Measurements from ENCODE around the gene ZNF566.
"Not testable (repeated sequence)": the region's sequence is repeated elsewhere in the genome, so short reads cannot be mapped to it uniquely, and the experiment has no call there.

The ZNF566 gene

GRCh38 chr19:36489118-36489919 lies at the start of gene ZNF566:
ZNF566 (minus strand) TSS chr19:36489561; CDS start chr19:36476557, 13,004 bp downstream.
- peak within 1 kb of the TSS; percentile 100 for H3K27ac Mint-ChIP-seq
- H3K4me3 Mint-ChIP-seq: peak within 1 kb of the TSS; percentile 96
- H3K9me3 Mint-ChIP-seq: peaks cover 11% of the 10 kb centered on the region
- no peaks in the 10 kb centered on the region for H3K27me3 Mint-ChIP-seq
- H3K36me3 Mint-ChIP-seq: peaks cover 17% of the 10 kb centered on the region
- peaks cover 35% of the 10 kb centered on the region for H3K4me1 Mint-ChIP-seq

- Mint-ChIP-seq H3K9me3 (peaks cover 12% of the 10 kb centered on the region), H3K27me3 (no peaks in the 10 kb centered on the region), H3K36me3 (peaks cover 47% of the 10 kb centered on the region), H3K4me1 (peaks cover 23% of the 10 kb centered on the region), H3K4me3 (peak overlapping the region; percentile 100), H3K27ac (peak overlapping the region; percentile 90)
These were observed 39.7 kb upstream of the ZNF566 start for GRCh38 chr19:36528921-36529518.

DNA sequence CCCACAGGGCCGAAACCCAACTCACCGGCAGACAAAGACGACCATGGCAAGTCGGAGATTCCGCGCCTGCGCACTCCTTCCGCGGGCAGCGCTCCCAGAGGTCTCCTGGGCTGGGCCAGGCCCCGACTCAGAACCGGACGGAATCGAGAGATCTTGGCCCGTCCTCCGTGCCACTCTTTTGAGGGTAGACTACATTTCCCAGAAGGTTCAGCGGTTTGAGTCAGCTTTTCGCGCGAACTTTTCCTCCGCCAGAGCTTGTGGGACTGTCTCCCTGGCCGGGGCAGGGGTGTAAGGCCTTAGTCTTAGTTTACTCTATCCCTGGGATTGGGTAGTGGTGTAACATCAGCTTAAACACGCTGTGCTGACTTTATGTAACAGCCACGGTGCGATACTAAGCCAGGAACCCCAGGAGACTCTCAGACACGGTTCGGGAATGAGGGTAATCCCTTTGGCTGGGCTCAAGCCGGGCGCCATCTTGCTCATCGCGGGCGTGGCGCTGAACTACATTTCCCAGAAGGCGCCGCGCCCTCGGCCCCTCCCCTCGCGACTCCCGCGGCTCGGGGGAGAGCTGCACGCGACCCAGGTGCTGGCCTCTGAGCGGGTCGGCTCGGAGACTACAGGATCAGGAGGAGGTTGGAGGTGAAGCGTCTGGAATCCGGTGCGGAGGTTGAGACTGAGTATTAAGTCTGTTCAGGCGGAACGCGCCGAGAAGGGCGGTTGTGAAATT lies 39.0 kb upstream of the ZNF566 start, which contains the start of gene ZNF260:
Gene ZNF260, minus strand, starts transcription at position 78 of the 727 bp plus-strand sequence. CDS start 13,033 bp downstream, outside the sequence.
- H3K4me1 Mint-ChIP-seq: peaks cover 23% of the 10 kb centered on the region
- no peaks in the 10 kb centered on the region for H3K27me3 Mint-ChIP-seq
- peak within 1 kb of the TSS; percentile 100 for H3K4me3 Mint-ChIP-seq
- peaks cover 12% of the 10 kb centered on the region for H3K9me3 Mint-ChIP-seq
- H3K36me3 Mint-ChIP-seq: peaks cover 44% of the 10 kb centered on the region
- peak within 1 kb of the TSS; percentile 90 for H3K27ac Mint-ChIP-seq

DNA sequence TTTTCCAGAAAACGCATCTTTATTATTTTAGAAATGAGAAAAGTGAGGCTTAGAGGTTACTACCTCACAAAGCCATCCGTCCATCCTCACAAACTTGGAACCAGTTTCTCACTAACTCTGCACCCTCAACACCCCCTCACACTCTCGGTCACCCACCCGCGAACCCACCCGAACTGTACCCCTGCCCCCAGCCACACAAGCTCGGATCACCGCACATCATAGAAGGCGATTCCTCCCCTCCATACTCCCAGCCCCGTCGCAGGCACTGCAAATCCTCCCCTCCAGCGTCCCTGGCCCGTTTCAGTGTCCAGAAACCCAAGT lies 38.5 kb upstream of the ZNF566 start:
- Mint-ChIP-seq H3K36me3 (peaks cover 45% of the 10 kb centered on the region), H3K9me3 (peaks cover 17% of the 10 kb centered on the region), H3K27ac (peak overlapping the region; percentile 90), H3K4me3 (peak overlapping the region; percentile 100), H3K4me1 (peaks cover 27% of the 10 kb centered on the region), H3K27me3 (no peaks in the 10 kb centered on the region)

DNA sequence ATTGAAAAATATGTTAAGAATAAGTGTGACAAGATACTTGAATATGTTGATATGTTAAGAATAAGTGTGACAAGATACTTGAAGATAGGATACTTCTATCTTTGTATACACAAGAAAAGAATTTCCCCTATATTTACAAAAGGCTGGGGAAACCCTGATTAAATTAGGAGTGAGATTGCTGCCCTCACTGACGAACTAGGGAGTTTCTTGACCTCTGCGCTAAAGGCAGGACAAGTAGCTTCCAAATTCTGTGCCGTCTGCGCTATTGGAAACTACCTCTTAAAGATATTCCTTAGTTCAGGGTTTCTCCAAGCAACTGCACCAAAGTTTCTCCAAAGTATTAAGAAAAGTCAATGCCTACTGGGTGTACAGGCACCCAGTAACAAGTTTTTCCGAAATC lies 38.0 kb upstream of the ZNF566 start:
- H3K4me3 Mint-ChIP-seq: peak overlapping the region; percentile 100
- no peaks in the 10 kb centered on the region for H3K27me3 Mint-ChIP-seq
- peaks cover 19% of the 10 kb centered on the region for H3K9me3 Mint-ChIP-seq
- H3K27ac Mint-ChIP-seq: no peak overlapping the region
- H3K36me3 Mint-ChIP-seq: peaks cover 49% of the 10 kb centered on the region
- H3K4me1 Mint-ChIP-seq: peaks cover 29% of the 10 kb centered on the region

GRCh38 chr19:36526581-36526980 lies 37.2 kb upstream of the ZNF566 start:
- Mint-ChIP-seq H3K27ac (no peak overlapping the region), H3K9me3 (peaks cover 19% of the 10 kb centered on the region), H3K4me1 (peaks cover 29% of the 10 kb centered on the region), H3K27me3 (no peaks in the 10 kb centered on the region), H3K4me3 (peak overlapping the region; percentile 81), H3K36me3 (peaks cover 47% of the 10 kb centered on the region)

DNA sequence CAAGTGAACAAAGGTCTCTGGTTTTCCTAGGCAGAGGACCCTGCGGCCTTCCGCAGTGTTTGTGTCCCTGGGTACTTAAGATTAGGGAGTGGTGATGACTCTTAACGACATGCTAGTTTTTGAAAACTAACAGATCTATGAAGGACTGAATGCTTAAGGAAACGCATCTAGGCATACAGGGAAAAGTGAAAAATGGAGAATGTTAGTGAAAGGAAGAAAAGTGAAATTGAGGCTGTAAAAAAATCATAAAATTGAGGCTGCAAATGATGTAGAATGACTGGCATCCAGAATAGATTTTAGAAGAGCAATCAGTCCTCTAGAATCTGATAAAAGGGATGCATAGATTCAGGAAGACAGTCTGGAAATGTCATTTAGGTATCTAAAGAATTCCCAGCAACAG lies 35.3 kb upstream of the ZNF566 start:
- Mint-ChIP-seq H3K27me3 (no peaks in the 10 kb centered on the region), H3K36me3 (peaks cover 53% of the 10 kb centered on the region), H3K4me3 (no peak overlapping the region), H3K27ac (no peak overlapping the region), H3K4me1 (peaks cover 29% of the 10 kb centered on the region), H3K9me3 (peaks cover 19% of the 10 kb centered on the region)

GRCh38 chr19:36514012-36514612 lies 24.8 kb upstream of the ZNF566 start:
- Mint-ChIP-seq H3K4me3 (no peak overlapping the region), H3K36me3 (peaks cover 55% of the 10 kb centered on the region), H3K27me3 (no peaks in the 10 kb centered on the region), H3K27ac (no peak overlapping the region), H3K4me1 (no peaks in the 10 kb centered on the region), H3K9me3 (peaks cover 22% of the 10 kb centered on the region)

DNA sequence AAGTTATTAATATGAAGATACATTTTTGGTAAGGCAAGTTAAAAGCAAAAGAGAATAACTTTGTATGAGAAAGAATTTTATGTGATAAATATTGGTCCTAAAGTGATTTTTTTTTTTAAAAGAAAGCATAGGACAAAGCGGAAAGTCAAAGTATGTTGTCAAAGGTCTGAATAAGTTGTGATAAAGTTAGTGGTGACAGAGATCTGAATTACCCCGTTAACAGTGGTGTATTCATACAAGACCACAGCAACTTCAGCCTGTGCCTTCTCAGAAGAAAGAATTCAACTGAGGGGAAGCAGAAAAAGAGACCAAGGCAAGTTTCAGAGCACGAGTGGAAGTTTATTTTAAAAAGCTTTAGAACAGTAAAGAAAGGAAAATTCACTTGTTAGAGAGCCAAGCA lies 19.0 kb upstream of the ZNF566 start:
- H3K4me3 Mint-ChIP-seq: no peak overlapping the region
- H3K4me1 Mint-ChIP-seq: no peaks in the 10 kb centered on the region
- H3K27me3 Mint-ChIP-seq: no peaks in the 10 kb centered on the region
- peaks cover 8% of the 10 kb centered on the region for H3K9me3 Mint-ChIP-seq
- H3K36me3 Mint-ChIP-seq: peaks cover 17% of the 10 kb centered on the region
- no peak overlapping the region for H3K27ac Mint-ChIP-seq

DNA sequence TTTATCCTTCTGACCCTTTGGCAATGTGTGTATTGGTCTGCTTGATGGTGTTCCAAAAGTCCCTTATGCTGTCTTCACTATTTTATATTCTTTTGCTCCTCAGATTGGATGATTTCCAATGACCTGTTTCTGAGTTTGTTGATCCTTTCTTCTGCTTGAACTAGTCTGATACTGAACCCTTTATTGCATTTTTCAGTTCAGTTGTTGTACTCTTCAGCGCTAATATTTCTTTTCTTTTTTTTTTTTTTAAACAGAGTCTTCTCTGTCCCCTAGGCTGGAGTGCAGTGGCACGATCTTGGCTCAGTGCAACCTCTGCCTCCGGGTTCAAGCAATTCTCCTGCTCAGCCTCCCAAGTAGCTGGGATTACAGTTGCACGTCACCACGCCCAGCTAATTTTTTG lies 12.6 kb upstream of the ZNF566 start:
- Mint-ChIP-seq H3K36me3 (peaks cover 16% of the 10 kb centered on the region), H3K9me3 (peaks cover 14% of the 10 kb centered on the region), H3K4me3 (no peak overlapping the region), H3K27me3 (no peaks in the 10 kb centered on the region), H3K4me1 (no peaks in the 10 kb centered on the region), H3K27ac (no peak overlapping the region)

- peak overlapping the region; percentile 51 for H3K27ac Mint-ChIP-seq
- H3K36me3 Mint-ChIP-seq: peaks cover 8% of the 10 kb centered on the region
- no peak overlapping the region for H3K4me3 Mint-ChIP-seq
- peaks cover 14% of the 10 kb centered on the region for H3K9me3 Mint-ChIP-seq
- no peaks in the 10 kb centered on the region for H3K27me3 Mint-ChIP-seq
- no peaks in the 10 kb centered on the region for H3K4me1 Mint-ChIP-seq
These were observed 7.6 kb upstream of the ZNF566 start for GRCh38 chr19:36497001-36497400.

GRCh38 chr19:36492689-36493453 lies 3.5 kb upstream of the ZNF566 start:
- not testable (repeated sequence) for H3K27me3 Mint-ChIP-seq, H3K4me3 Mint-ChIP-seq, H3K36me3 Mint-ChIP-seq, H3K27ac Mint-ChIP-seq
- Mint-ChIP-seq H3K9me3 (peaks cover 11% of the 10 kb centered on the region), H3K4me1 (peaks cover 24% of the 10 kb centered on the region)

DNA sequence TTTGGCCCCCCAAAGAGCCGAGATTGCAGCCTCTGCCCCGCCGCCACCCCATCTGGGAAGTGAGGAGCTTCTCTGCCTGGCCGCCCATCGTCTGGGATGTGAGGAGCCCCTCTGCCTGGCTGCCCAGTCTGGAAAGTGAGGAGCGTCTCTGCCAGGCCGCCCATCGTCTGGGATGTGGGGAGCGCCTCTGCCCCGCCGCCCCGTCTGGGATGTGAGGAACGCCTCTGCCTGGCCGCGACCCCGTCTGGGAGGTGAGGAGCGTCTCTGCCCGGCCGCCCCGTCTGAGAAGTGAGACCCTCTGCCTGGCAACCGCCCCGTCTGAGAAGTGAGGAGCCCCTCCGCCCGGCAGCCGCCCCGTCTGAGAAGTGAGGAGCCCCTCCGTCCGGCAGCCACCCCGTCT lies 1.5 kb upstream of the ZNF566 start:
- Mint-ChIP-seq H3K4me3 (peak overlapping the region; percentile 96), H3K36me3 (peaks cover 14% of the 10 kb centered on the region), H3K9me3 (peaks cover 11% of the 10 kb centered on the region), H3K4me1 (peaks cover 35% of the 10 kb centered on the region)
- not testable (repeated sequence) for H3K27ac Mint-ChIP-seq, H3K27me3 Mint-ChIP-seq

DNA sequence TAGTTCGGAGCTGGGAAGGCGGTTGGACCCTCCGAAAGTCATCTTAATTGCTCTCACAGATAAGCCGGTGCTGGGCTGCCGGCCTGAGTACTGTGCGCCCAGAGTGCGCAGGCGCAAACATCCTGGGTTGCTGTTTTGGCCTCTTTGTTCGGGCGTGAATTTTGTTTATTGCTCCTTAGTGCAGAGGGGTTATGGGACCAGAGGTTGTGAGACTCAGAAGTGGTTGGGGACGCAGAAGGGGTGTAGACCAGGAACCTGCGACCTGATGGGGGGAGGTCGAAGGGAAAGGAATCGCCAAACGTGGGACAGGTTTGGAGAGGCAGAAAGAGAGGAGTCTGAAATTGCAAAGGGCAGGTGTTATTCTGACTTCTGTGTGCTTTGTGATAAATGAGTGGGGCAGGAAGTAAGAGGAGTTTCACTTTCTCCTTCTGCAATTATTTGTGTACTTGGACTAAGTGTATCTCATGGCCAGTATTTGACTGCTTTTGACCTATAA lies 607 bp upstream of the ZNF566 start:
- H3K27ac Mint-ChIP-seq: peak overlapping the region; percentile 100
- peaks cover 15% of the 10 kb centered on the region for H3K36me3 Mint-ChIP-seq
- no peaks in the 10 kb centered on the region for H3K27me3 Mint-ChIP-seq
- H3K4me1 Mint-ChIP-seq: peaks cover 35% of the 10 kb centered on the region
- H3K4me3 Mint-ChIP-seq: peak overlapping the region; percentile 96
- peaks cover 11% of the 10 kb centered on the region for H3K9me3 Mint-ChIP-seq

GRCh38 chr19:36488846-36489117 lies 579 bp downstream of the ZNF566 start:
- Mint-ChIP-seq H3K9me3 (peaks cover 11% of the 10 kb centered on the region), H3K36me3 (peaks cover 19% of the 10 kb centered on the region), H3K4me3 (peak overlapping the region; percentile 96), H3K27ac (peak overlapping the region; percentile 100), H3K27me3 (no peaks in the 10 kb centered on the region), H3K4me1 (peaks cover 35% of the 10 kb centered on the region)

All from activated naive CD4-positive, alpha-beta T cell treated with anti-CD3 and anti-CD28 coated beads, Interleukin-2, amount 50 U/mL, for 24 hours (primary cell).